ENCODE data around the gene HOXB7.

The HOXB7 gene

DNA sequence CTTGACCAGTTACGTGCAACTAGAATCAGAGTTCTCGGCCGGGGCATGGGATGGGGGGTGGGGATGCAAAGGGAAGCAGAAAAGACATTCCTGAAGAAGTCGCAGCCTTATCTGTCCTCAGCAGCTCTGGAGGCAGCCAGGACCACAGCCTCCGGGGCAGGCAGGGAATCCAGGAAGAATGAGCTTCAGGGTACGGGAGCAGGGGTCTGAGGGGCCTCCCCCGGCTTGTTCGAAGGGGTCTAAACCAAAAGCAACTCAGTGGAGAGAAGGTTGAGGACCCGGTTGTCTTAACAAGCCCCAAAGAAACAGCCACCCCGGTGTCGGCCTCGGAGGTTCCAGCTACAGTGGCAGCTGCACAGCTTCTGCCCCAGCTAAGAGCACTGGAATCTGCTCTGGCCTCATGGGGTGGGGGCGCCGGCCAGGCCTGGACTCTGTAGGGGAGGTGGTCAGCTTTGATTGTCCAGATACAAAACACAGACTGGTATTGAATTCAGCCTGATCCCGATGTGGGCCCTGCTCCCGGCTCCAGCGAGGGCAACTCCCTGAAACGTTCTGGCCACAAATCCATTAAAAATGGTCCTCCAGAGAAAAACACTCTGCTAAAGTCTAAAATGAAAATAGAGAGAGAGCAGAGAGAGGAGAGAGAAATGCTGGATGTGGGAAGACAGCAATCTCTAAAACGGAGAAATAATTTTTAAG, 40.3 kb downstream of the HOXB7 start:
- H3K4me3 ChIP-seq (ENCODE audit: low read length): no peak overlapping the region
- no peaks in the 10 kb centered on the region for H3K36me3 ChIP-seq (ENCODE audit: insufficient read depth, low read length)
- WGBS: 3% methylated on average over 19 of the region's 19 CpGs
- no peak overlapping the region for H3K9ac ChIP-seq (ENCODE audit: low read depth, low read length)
- no peak overlapping the region for H3K27ac ChIP-seq (ENCODE audit: low read depth, low read length)
- H3K4me1 ChIP-seq (ENCODE audit: insufficient read depth, low read length): peaks cover 26% of the 10 kb centered on the region
- H3K9me3 ChIP-seq (ENCODE audit: insufficient read depth, low read depth, low read length): no peaks in the 10 kb centered on the region
- H3K27me3 ChIP-seq (ENCODE audit: insufficient read depth, low read length): peaks cover 100% of the 10 kb centered on the region

GRCh38 chr17:48569674-48570324, 41.0 kb downstream of the HOXB7 start:
- Histone ChIP-seq H3K9me3 (ENCODE audit: insufficient read depth, low read depth, low read length) (no peaks in the 10 kb centered on the region), H3K4me3 (ENCODE audit: low read length) (no peak overlapping the region), H3K4me1 (ENCODE audit: insufficient read depth, low read length) (peaks cover 27% of the 10 kb centered on the region), H3K27ac (ENCODE audit: low read depth, low read length) (no peak overlapping the region), H3K9ac (ENCODE audit: low read depth, low read length) (no peak overlapping the region), H3K36me3 (ENCODE audit: insufficient read depth, low read length) (no peaks in the 10 kb centered on the region), H3K27me3 (ENCODE audit: insufficient read depth, low read length) (peaks cover 100% of the 10 kb centered on the region)
- WGBS: 2% methylated on average over 6 of the region's 6 CpGs

- Histone ChIP-seq H3K9me3 (ENCODE audit: insufficient read depth, low read depth, low read length) (no peaks in the 10 kb centered on the region), H3K36me3 (ENCODE audit: insufficient read depth, low read length) (no peaks in the 10 kb centered on the region), H3K27ac (ENCODE audit: low read depth, low read length) (no peak overlapping the region), H3K4me1 (ENCODE audit: insufficient read depth, low read length) (peaks cover 31% of the 10 kb centered on the region), H3K27me3 (ENCODE audit: insufficient read depth, low read length) (peaks cover 100% of the 10 kb centered on the region), H3K9ac (ENCODE audit: low read depth, low read length) (no peak overlapping the region), H3K4me3 (ENCODE audit: low read length) (no peak overlapping the region)
- 4% methylated on average over 1 of the region's 3 CpGs for WGBS
Measured at GRCh38 chr17:48569240-48569582, 41.6 kb downstream of the HOXB7 start.

GRCh38 chr17:48568499-48569239, 42.1 kb downstream of the HOXB7 start:
- H3K9me3 ChIP-seq (ENCODE audit: insufficient read depth, low read depth, low read length): no peaks in the 10 kb centered on the region
- H3K27me3 ChIP-seq (ENCODE audit: insufficient read depth, low read length): peaks cover 100% of the 10 kb centered on the region
- WGBS: 3% methylated on average over 30 of the region's 33 CpGs
- H3K27ac ChIP-seq (ENCODE audit: low read depth, low read length): no peak overlapping the region
- H3K9ac ChIP-seq (ENCODE audit: low read depth, low read length): no peak overlapping the region
- H3K36me3 ChIP-seq (ENCODE audit: insufficient read depth, low read length): no peaks in the 10 kb centered on the region
- peaks cover 31% of the 10 kb centered on the region for H3K4me1 ChIP-seq (ENCODE audit: insufficient read depth, low read length)
- H3K4me3 ChIP-seq (ENCODE audit: low read length): no peak overlapping the region

GRCh38 chr17:48567646-48568354, 43.0 kb downstream of the HOXB7 start:
- WGBS: 8% methylated on average over 2 of the region's 2 CpGs

DNA sequence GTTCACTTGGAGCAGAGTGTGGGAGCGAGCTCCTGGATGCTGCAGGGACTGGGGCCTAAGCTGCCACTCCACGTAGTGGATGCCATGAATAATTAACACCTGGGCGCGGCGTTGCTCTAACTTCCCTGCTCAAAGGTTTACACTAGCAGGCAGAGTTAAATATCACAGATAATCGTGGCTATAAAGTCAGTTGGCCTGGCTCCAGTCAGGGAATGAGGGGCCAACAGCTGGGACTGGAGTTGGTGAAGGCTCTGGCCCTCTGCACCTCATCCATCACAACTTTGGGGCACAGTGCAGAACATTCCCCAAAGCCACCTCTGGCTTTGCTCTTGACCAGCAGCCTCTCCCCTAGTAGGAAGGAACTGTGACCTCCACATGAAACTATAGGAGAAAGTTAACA, 43.6 kb downstream of the HOXB7 start:
- 15% methylated on average over 6 of the region's 6 CpGs for WGBS
- Histone ChIP-seq H3K36me3 (ENCODE audit: insufficient read depth, low read length) (no peaks in the 10 kb centered on the region), H3K4me1 (ENCODE audit: insufficient read depth, low read length) (peaks cover 31% of the 10 kb centered on the region), H3K4me3 (ENCODE audit: low read length) (no peak overlapping the region), H3K9ac (ENCODE audit: low read depth, low read length) (no peak overlapping the region), H3K27me3 (ENCODE audit: insufficient read depth, low read length) (peaks cover 100% of the 10 kb centered on the region), H3K9me3 (ENCODE audit: insufficient read depth, low read depth, low read length) (no peaks in the 10 kb centered on the region), H3K27ac (ENCODE audit: low read depth, low read length) (no peak overlapping the region)

More at GRCh38 chr17:48567646-48568354, 43.0 kb downstream of the HOXB7 start:
- peaks cover 100% of the 10 kb centered on the region for H3K27me3 ChIP-seq (ENCODE audit: insufficient read depth, low read length)
- H3K4me3 ChIP-seq (ENCODE audit: low read length): no peak overlapping the region
- H3K9me3 ChIP-seq (ENCODE audit: insufficient read depth, low read depth, low read length): no peaks in the 10 kb centered on the region
- H3K4me1 ChIP-seq (ENCODE audit: insufficient read depth, low read length): peaks cover 31% of the 10 kb centered on the region
- H3K27ac ChIP-seq (ENCODE audit: low read depth, low read length): no peak overlapping the region
- H3K36me3 ChIP-seq (ENCODE audit: insufficient read depth, low read length): no peaks in the 10 kb centered on the region
- H3K9ac ChIP-seq (ENCODE audit: low read depth, low read length): no peak overlapping the region

DNA sequence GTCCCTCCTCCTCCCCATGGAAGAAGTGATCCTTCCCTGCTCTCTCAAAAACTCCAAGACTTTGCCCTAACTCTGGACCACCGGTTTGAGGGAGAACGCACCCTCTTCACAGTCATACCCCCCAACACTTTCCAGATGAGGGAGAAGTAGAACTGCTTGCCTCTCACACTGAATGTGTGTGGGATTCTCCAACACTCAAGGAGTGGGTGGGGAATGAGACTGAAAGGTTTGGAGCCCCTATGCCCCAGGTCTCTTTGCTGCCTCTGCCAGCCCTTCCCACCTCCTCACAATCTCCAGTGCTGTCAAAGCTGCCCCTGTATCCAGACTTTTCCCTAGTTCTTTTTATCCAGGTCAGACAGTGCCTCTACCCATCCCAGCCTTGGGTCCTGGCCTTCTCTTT, 44.1 kb downstream of the HOXB7 start:
- WGBS: 0% methylated on average over 1 of the region's 2 CpGs
- Histone ChIP-seq H3K27me3 (ENCODE audit: insufficient read depth, low read length) (peaks cover 100% of the 10 kb centered on the region), H3K9me3 (ENCODE audit: insufficient read depth, low read depth, low read length) (no peaks in the 10 kb centered on the region), H3K4me3 (ENCODE audit: low read length) (no peak overlapping the region), H3K27ac (ENCODE audit: low read depth, low read length) (no peak overlapping the region), H3K36me3 (ENCODE audit: insufficient read depth, low read length) (no peaks in the 10 kb centered on the region), H3K9ac (ENCODE audit: low read depth, low read length) (no peak overlapping the region), H3K4me1 (ENCODE audit: insufficient read depth, low read length) (peaks cover 31% of the 10 kb centered on the region)

- 4% methylated on average over 4 of the region's 4 CpGs for WGBS
- no peaks in the 10 kb centered on the region for H3K9me3 ChIP-seq (ENCODE audit: insufficient read depth, low read depth, low read length)
- no peak overlapping the region for H3K27ac ChIP-seq (ENCODE audit: low read depth, low read length)
- H3K27me3 ChIP-seq (ENCODE audit: insufficient read depth, low read length): peaks cover 100% of the 10 kb centered on the region
- H3K4me3 ChIP-seq (ENCODE audit: low read length): no peak overlapping the region
- H3K4me1 ChIP-seq (ENCODE audit: insufficient read depth, low read length): peaks cover 29% of the 10 kb centered on the region
- no peaks in the 10 kb centered on the region for H3K36me3 ChIP-seq (ENCODE audit: insufficient read depth, low read length)
- H3K9ac ChIP-seq (ENCODE audit: low read depth, low read length): no peak overlapping the region
Measured at GRCh38 chr17:48565925-48566710, 44.7 kb downstream of the HOXB7 start.

GRCh38 chr17:48565022-48565554, 45.7 kb downstream of the HOXB7 start:
- Histone ChIP-seq H3K4me1 (ENCODE audit: insufficient read depth, low read length) (peaks cover 19% of the 10 kb centered on the region), H3K4me3 (ENCODE audit: low read length) (no peak overlapping the region), H3K27ac (ENCODE audit: low read depth, low read length) (no peak overlapping the region), H3K36me3 (ENCODE audit: insufficient read depth, low read length) (no peaks in the 10 kb centered on the region), H3K27me3 (ENCODE audit: insufficient read depth, low read length) (peaks cover 100% of the 10 kb centered on the region), H3K9me3 (ENCODE audit: insufficient read depth, low read depth, low read length) (no peaks in the 10 kb centered on the region), H3K9ac (ENCODE audit: low read depth, low read length) (no peak overlapping the region)
- 11% methylated on average over 2 of the region's 2 CpGs for WGBS

DNA sequence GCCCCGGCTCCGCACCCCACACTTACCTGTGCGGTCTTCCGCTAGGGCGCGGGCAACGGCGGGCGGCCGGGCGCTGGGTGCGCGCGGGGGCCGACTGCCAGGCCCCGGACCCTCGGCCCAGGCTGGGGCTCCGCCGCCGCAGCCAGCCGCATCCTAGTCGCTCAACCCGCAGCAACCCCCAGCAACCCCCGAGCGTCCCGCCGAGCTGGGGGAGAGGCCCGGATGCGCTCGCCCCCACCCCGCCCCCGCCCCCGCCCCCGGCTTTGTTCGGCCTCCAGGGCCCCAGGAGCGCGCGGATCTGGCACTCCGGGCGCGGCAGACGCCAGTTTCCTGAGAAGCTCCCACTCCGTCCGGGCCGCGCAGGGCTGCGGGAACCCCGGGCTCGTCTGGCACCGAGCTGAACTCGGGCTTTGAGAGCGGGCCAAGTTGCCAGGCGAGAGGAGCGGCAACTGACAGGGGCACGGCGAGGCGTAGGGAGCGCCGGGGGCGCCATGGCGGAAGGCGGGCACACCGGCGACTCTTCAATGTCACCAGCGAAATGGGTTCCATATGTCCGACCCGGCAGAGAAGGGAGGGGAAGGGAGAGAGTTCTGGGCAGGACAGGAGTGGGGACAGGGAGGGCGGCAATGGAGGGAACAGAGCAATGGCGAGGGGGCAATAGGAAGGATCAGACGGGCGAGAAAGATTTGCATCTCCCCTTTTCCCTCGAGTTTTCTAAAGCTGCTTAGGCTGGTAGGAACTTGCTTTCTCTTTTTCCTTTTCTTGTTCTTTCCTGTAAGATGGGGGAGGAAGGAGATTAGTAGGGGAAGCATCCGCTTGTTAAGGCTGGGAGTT, 46.4 kb downstream of the HOXB7 start:
- Histone ChIP-seq H3K9ac (ENCODE audit: low read depth, low read length) (no peak overlapping the region), H3K27ac (ENCODE audit: low read depth, low read length) (no peak overlapping the region), H3K9me3 (ENCODE audit: insufficient read depth, low read depth, low read length) (no peaks in the 10 kb centered on the region), H3K4me3 (ENCODE audit: low read length) (peak overlapping the region; percentile 31), H3K4me1 (ENCODE audit: insufficient read depth, low read length) (peaks cover 13% of the 10 kb centered on the region), H3K27me3 (ENCODE audit: insufficient read depth, low read length) (peaks cover 100% of the 10 kb centered on the region), H3K36me3 (ENCODE audit: insufficient read depth, low read length) (no peaks in the 10 kb centered on the region)
- whole genome bisulfite sequencing: under 1% methylated on average over 73 of the region's 73 CpGs

All from HUES64 (cell line).